Measurements from ENCODE around the gene ST7. TPM values are rescaled to one million over a fixed set of nuclear protein-coding genes. Genes with fewer than 3 reads are reported as not detected.

Gene ST7
- total and polyA plus RNA-seq, 2 of the 13 experiments (the other 11 are each of a cell fraction or from before 2014, with no cell fraction given), result 17.3 to 23.5 TPM

DNA sequence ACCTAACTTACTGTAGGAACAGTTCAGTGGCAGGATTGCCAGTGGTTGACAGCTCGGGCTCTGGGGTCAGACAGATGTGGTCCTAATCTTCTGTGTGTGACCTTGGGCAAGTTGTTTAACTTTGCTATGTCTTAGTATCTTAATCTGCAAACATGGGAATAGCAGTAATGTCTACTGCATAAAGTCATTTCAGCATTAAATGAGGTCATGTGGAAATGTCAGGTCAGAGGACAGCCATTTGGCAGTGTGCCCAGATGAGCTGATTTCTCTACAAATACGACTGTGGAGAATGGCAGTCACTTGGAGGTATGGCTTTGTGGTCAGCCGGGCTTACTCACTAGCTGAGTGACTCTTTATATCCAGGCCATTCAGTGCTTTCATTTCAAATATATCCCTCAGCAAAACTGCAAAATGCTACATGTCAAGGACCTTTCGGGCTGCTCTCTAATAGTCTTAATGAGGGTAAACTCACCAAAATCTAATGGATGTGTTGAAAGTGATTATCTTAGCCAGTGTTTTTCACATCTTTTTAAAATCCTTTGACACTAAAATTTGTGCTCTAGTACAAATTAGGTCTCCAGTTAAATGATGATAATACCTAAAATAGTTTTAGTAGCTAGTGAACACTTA is 171.4 kb downstream of the ST7 start (continued):
- TF ChIP-seq, protein P1, sequence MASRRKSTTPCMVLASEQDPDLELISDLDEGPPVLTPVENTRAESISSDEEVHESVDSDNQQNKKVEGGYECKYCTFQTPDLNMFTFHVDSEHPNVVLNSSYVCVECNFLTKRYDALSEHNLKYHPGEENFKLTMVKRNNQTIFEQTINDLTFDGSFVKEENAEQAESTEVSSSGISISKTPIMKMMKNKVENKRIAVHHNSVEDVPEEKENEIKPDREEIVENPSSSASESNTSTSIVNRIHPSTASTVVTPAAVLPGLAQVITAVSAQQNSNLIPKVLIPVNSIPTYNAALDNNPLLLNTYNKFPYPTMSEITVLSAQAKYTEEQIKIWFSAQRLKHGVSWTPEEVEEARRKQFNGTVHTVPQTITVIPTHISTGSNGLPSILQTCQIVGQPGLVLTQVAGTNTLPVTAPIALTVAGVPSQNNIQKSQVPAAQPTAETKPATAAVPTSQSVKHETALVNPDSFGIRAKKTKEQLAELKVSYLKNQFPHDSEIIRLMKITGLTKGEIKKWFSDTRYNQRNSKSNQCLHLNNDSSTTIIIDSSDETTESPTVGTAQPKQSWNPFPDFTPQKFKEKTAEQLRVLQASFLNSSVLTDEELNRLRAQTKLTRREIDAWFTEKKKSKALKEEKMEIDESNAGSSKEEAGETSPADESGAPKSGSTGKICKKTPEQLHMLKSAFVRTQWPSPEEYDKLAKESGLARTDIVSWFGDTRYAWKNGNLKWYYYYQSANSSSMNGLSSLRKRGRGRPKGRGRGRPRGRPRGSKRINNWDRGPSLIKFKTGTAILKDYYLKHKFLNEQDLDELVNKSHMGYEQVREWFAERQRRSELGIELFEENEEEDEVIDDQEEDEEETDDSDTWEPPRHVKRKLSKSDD (CRISPR knock-in tag; IDR thresholded peaks at IDR 0.05; ENCODE audit: low read depth), result peak; percentile 76; the same call in 1 of the 2 replicates
- TF ChIP-seq SOX5 (CRISPR knock-in tag; IDR thresholded peaks at IDR 0.05; ENCODE audit: borderline replicate concordance), result no peak
- no peak for TF ChIP-seq TOPORS (CRISPR knock-in tag; IDR thresholded peaks at IDR 0.05)
- TF ChIP-seq CCAR2 (optimal IDR thresholded peaks at IDR 0.05; ENCODE audit: low read depth, low read length), result no peak
- TF ChIP-seq SP5 (CRISPR knock-in tag; IDR thresholded peaks at IDR 0.05; ENCODE audit: borderline replicate concordance, low read depth), result no peak
- no peak for TF ChIP-seq CC2D1A (CRISPR knock-in tag; IDR thresholded peaks at IDR 0.05)
- TF ChIP-seq ZNF296 (CRISPR knock-in tag; conservative IDR thresholded peaks at IDR 0.05), result no peak
- no peak for TF ChIP-seq ZNF232 (CRISPR knock-in tag; IDR thresholded peaks at IDR 0.05; ENCODE audit: borderline replicate concordance)
- TF ChIP-seq, protein P2, sequence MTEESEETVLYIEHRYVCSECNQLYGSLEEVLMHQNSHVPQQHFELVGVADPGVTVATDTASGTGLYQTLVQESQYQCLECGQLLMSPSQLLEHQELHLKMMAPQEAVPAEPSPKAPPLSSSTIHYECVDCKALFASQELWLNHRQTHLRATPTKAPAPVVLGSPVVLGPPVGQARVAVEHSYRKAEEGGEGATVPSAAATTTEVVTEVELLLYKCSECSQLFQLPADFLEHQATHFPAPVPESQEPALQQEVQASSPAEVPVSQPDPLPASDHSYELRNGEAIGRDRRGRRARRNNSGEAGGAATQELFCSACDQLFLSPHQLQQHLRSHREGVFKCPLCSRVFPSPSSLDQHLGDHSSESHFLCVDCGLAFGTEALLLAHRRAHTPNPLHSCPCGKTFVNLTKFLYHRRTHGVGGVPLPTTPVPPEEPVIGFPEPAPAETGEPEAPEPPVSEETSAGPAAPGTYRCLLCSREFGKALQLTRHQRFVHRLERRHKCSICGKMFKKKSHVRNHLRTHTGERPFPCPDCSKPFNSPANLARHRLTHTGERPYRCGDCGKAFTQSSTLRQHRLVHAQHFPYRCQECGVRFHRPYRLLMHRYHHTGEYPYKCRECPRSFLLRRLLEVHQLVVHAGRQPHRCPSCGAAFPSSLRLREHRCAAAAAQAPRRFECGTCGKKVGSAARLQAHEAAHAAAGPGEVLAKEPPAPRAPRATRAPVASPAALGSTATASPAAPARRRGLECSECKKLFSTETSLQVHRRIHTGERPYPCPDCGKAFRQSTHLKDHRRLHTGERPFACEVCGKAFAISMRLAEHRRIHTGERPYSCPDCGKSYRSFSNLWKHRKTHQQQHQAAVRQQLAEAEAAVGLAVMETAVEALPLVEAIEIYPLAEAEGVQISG (CRISPR knock-in tag; IDR thresholded peaks at IDR 0.05), result no peak
- TF ChIP-seq JUNB (CRISPR knock-in tag; IDR thresholded peaks at IDR 0.05; ENCODE audit: borderline replicate concordance), result no peak
- TF ChIP-seq NBN (conservative IDR thresholded peaks at IDR 0.05), result no peak
- TF ChIP-seq ZSCAN12 (CRISPR knock-in tag; IDR thresholded peaks at IDR 0.05), result no peak
- TF ChIP-seq U2AF2 (IDR thresholded peaks at IDR 0.05; ENCODE audit: low read depth, low read length), result no peak
- no peak for TF ChIP-seq ETV6 (CRISPR knock-in tag; conservative IDR thresholded peaks at IDR 0.05)
- TF ChIP-seq FOSL2 (CRISPR knock-in tag; IDR thresholded peaks at IDR 0.05), result peak; percentile 67
- TF ChIP-seq, protein P3, sequence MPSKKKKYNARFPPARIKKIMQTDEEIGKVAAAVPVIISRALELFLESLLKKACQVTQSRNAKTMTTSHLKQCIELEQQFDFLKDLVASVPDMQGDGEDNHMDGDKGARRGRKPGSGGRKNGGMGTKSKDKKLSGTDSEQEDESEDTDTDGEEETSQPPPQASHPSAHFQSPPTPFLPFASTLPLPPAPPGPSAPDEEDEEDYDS (CRISPR knock-in tag; IDR thresholded peaks at IDR 0.05), result no peak
- no peak for TF ChIP-seq ZNF850 (CRISPR knock-in tag; conservative IDR thresholded peaks at IDR 0.05)
- TF ChIP-seq, protein P4, sequence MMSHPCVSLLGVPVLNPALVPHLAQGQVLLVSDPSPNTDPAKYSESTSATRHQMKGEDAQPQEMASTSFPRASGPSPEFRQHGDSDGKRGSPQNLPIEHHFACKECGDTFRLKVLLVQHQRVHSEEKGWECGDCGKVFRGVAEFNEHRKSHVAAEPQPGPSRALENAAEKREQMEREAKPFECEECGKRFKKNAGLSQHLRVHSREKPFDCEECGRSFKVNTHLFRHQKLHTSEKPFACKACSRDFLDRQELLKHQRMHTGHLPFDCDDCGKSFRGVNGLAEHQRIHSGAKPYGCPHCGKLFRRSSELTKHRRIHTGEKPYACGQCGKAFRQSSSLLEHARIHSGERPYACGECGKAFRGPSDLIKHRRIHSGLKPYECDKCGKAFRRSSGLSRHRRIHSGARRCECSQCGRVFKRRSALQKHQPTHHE (CRISPR knock-in tag; IDR thresholded peaks at IDR 0.05; ENCODE audit: borderline replicate concordance), result no peak
- TF ChIP-seq, protein P5, sequence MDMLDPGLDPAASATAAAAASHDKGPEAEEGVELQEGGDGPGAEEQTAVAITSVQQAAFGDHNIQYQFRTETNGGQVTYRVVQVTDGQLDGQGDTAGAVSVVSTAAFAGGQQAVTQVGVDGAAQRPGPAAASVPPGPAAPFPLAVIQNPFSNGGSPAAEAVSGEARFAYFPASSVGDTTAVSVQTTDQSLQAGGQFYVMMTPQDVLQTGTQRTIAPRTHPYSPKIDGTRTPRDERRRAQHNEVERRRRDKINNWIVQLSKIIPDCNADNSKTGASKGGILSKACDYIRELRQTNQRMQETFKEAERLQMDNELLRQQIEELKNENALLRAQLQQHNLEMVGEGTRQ (IDR thresholded peaks at IDR 0.05; ENCODE audit: low read depth, low read length), result no peak
- TF ChIP-seq, protein P5 (CRISPR knock-in tag; IDR thresholded peaks at IDR 0.05; ENCODE audit: borderline replicate concordance), result no peak
- TF ChIP-seq ZNF432 (CRISPR knock-in tag; IDR thresholded peaks at IDR 0.05; ENCODE audit: borderline replicate concordance), result no peak
- TF ChIP-seq ZNF788 (CRISPR knock-in tag; IDR thresholded peaks at IDR 0.05; ENCODE audit: borderline replicate concordance), result no peak
